Measurements from ENCODE around the gene CRX. TPM values are rescaled to one million over a fixed set of nuclear protein-coding genes. Genes with fewer than 3 reads are reported as not detected.
"Not testable (repeated sequence)": the region's sequence is repeated elsewhere in the genome, so short reads cannot be mapped to it uniquely, and the experiment has no call there.

The CRX gene
- total RNA-seq: not detected

DNA sequence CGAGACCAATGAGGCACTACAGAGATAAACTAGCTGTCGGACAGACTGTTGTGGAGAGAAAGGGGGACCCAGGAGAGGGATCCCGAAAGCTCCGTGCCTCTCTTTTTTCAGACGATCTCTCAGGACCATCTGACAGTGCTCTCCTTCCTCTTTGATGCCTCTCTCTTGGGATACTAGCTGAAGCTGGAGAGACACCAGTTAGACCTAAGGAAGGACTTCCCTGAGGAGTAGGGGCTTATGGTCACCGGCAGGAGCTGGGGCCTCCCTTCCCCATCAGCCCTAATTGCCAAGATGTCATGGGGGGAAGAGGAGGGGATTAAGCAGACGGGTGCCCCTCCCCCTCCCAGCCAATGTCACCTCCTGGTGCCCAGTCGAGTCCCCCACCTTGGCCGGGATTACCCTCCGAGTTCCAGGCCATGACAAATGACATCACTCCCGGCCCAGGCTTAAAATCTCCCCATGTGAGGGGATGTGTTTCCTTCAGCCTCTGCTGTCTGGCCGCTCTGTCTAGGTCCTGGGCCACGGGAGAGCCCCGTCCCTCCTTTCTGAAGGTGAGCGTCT lies at the start of gene CRX:
CRX (plus strand) TSS at position 478 of the 561 bp plus-strand sequence. CDS start 12,507 bp downstream, outside the sequence.
- intact Hi-C loops (cut with DNase I, micrococcal nuclease): no loop called here
- H3K27ac Mint-ChIP-seq: no peak within 1 kb of the TSS
- ATAC-seq: no peak
- no peaks in the 10 kb centered on the region for H3K36me3 Mint-ChIP-seq (ENCODE audit: low read depth)
- H3K9me3 Mint-ChIP-seq (ENCODE audit: low read depth): no peaks in the 10 kb centered on the region
- H3K27me3 Mint-ChIP-seq: peaks cover 38% of the 10 kb centered on the region
- ChIA-PET CTCF (no interaction called here), POLR2A (no interaction called here)
- no peaks in the 10 kb centered on the region for H3K4me1 Mint-ChIP-seq
- H3K4me3 Mint-ChIP-seq: no peak within 1 kb of the TSS
- DNase-seq: no peak

DNA sequence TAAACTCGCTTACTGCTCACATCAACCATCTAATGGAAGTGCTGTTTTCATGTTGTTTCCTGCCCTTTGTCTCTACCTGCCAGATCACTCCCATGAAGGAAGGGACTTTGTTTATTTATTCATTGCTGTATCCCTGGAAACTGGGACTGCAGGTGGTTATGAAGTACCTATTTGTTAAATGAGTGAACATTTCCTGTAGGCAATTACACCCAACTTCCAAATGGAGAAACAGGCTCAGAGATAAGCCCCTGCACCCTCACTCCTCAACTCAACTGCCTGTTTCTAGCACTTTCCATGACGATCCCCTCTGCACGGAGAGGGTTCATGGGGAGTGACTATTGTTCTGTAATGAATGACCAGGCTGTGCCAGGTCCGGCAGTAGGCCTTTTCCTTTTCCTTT lies 45.2 kb upstream of the CRX start:
- intact Hi-C loops (cut with DNase I, micrococcal nuclease): no loop called here
- H3K9me3 Mint-ChIP-seq (ENCODE audit: low read depth): no peaks in the 10 kb centered on the region
- peaks cover 18% of the 10 kb centered on the region for H3K4me1 Mint-ChIP-seq
- H3K4me3 Mint-ChIP-seq: no peak overlapping the region
- ChIA-PET POLR2A (no interaction called here), CTCF (interaction anchor here (0.6 to 3.4 kb wide), 5 partner anchors 10 to 479 kb away, joined by 3 to 18 read pairs (median 3); no protein-coding TSS in a partner anchor)
- no peaks in the 10 kb centered on the region for H3K27me3 Mint-ChIP-seq
- no peak for ATAC-seq
- no peak for DNase-seq
- H3K27ac Mint-ChIP-seq: peak overlapping the region; percentile 0
- H3K36me3 Mint-ChIP-seq (ENCODE audit: low read depth): peaks cover 14% of the 10 kb centered on the region

DNA sequence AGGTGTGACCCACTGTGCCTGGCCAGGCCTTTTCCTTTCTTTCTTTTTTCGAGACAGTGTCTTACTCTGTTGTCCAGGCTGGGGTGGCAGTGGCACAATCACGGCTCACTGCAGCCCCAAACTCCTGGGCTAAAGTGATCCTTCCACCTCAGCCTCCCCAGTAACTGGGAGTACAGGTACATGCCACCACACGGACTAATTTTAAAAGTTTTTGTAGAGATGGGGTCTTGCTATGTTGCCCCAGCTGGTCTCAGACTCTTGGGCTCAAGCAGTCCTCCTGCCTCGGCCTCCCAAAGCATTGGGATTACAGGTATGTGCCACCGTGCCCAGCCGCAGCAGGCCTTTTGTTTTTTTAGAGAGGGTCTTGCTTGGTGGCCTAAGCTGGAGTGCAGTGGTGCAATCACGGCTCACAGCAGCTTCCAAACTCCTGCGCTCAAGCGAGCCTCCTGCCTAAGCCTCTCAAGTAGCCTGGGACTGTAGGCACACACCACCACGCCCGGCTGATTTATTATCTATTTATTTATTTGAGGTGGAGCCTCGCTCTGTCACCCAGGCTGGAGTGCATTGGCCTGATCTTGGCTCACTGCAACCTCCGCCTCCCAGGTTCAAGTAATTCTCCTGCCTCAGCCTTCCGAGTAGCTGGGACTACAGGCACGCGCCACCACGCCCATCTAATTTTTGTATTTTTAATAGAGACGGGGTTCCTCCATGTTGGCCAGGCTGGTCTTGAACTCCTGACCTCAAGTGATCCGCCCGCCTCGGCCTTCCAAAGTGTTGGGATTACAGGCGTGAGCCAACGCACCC lies 44.3 kb upstream of the CRX start:
- not testable (repeated sequence) for H3K9me3 Mint-ChIP-seq (ENCODE audit: low read depth); H3K27ac Mint-ChIP-seq; ATAC-seq; H3K27me3 Mint-ChIP-seq; DNase-seq
- H3K4me1 Mint-ChIP-seq: peaks cover 20% of the 10 kb centered on the region
- peaks cover 19% of the 10 kb centered on the region for H3K36me3 Mint-ChIP-seq (ENCODE audit: low read depth)
- intact Hi-C loops (cut with DNase I, micrococcal nuclease): loop anchor here in 1 of 2 experiments (1.0 kb wide), 3 partner anchors 32 to 503 kb away; partner anchors contain the start of genes INAFM1, NAPA and NOP53
- POLR2A ChIA-PET: interaction anchor here (0.6 kb wide), 1 partner anchor 43 kb away, joined by 4 read pairs; no protein-coding TSS in a partner anchor
- CTCF ChIA-PET: interaction anchor here (0.6 to 3.4 kb wide), 5 partner anchors 11 to 340 kb away, joined by 3 to 18 read pairs (median 3); no protein-coding TSS in a partner anchor
- peak overlapping the region; percentile 95 for H3K4me3 Mint-ChIP-seq

DNA sequence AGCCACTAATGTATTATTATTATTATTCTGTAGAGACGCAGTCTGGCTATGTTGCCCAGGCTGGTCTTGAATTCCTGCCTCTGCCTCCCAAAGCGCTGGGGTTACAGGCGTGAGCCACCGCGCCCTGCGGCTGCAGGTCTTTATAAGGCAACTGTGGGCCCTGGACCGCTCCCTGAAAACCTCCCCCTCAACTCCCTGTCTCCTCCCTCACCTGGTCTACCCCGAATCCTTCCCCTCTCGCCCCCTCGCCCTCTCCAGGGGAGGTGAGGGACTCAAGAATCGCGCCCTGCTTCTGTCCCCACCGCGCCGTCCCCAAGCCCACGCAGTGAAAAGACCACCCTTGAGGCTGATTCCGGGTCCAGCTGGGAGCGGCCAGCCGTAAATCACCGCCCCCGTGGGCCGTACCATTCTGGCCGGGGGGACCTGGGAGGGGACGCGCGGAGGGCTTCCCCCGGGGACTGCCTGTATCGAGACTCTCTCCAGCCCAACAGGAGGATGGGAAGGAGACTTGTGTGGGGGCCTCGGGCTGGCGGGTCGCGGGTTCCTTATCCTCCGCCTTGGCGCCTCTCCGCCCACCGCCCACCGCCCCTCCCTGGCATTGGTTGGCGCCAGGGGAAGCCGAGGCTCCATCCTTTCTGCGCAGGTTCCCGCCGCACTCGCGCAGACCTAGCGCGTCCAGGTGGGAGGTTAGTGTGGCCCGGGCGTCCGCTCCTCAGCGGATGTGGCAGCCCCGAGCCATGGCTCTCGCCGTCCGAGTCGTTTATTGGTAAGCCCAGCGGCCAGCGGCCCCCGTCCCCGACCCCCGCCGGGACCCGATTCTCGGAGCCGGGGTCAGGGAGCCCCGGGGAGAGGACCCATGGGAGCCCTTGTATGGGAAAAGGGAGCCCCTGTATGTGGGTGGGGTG lies 43.4 kb upstream of the CRX start, which contains the start of gene SELENOW:
SELENOW (plus strand) TSS at position 655 of the 905 bp plus-strand sequence; CDS start at position 738, 83 bp downstream.
- ATAC-seq (peak; percentile 92), DNase-seq (peak; percentile 87)
- Mint-ChIP-seq H3K36me3 (ENCODE audit: low read depth) (peaks cover 21% of the 10 kb centered on the region), H3K27ac (peak within 1 kb of the TSS; percentile 92), H3K4me1 (peaks cover 20% of the 10 kb centered on the region), H3K27me3 (no peaks in the 10 kb centered on the region), H3K9me3 (ENCODE audit: low read depth) (no peaks in the 10 kb centered on the region), H3K4me3 (peak within 1 kb of the TSS; percentile 95)
- intact Hi-C loops (cut with DNase I, micrococcal nuclease): loop anchor here in 1 of 2 experiments (1.0 kb wide), 3 partner anchors 33 to 504 kb away; partner anchors contain the start of genes INAFM1, NAPA and NOP53
- CTCF ChIA-PET: interaction anchor here (0.6 to 3.4 kb wide), 5 partner anchors 12 to 341 kb away, joined by 3 to 18 read pairs (median 3); no protein-coding TSS in a partner anchor
- POLR2A ChIA-PET: interaction anchor here (0.5 to 0.6 kb wide), 2 partner anchors 42 to 485 kb away, joined by 4 read pairs; no protein-coding TSS in a partner anchor

DNA sequence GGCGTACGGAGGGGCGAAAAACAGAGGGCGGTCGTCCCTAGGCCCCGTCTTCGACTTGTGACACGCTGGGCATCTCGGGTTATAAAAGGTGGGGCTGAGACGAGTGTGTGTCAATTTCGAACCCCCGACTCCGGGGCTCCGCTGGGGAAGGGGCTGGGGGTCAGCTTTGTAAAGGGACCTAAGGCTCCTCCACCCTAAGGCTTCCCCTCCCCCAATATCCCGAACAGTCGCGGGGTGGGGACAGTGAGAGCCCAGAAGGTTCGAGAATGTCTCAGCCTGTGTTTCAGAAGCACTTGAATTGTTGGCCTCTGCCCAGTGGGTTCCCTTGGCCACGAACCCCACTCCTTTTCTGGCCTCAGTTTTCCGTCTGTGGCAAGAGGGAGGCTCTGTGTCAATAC lies 42.8 kb upstream of the CRX start:
- ChIA-PET POLR2A (interaction anchor here (0.5 to 0.9 kb wide), 3 partner anchors 22 to 486 kb away, joined by 3 to 4 read pairs (median 4); no protein-coding TSS in a partner anchor), CTCF (no interaction called here)
- H3K9me3 Mint-ChIP-seq (ENCODE audit: low read depth): no peaks in the 10 kb centered on the region
- no peaks in the 10 kb centered on the region for H3K27me3 Mint-ChIP-seq
- peak overlapping the region; percentile 92 for H3K27ac Mint-ChIP-seq
- DNase-seq: peak; percentile 34
- ATAC-seq: peak; percentile 14
- H3K36me3 Mint-ChIP-seq (ENCODE audit: low read depth): peaks cover 25% of the 10 kb centered on the region
- peaks cover 20% of the 10 kb centered on the region for H3K4me1 Mint-ChIP-seq
- intact Hi-C loops (cut with DNase I, micrococcal nuclease): loop anchor here in 1 of 2 experiments (1.0 kb wide), 3 partner anchors 34 to 505 kb away; partner anchors contain the start of genes INAFM1, NAPA and NOP53
- peak overlapping the region; percentile 95 for H3K4me3 Mint-ChIP-seq

DNA sequence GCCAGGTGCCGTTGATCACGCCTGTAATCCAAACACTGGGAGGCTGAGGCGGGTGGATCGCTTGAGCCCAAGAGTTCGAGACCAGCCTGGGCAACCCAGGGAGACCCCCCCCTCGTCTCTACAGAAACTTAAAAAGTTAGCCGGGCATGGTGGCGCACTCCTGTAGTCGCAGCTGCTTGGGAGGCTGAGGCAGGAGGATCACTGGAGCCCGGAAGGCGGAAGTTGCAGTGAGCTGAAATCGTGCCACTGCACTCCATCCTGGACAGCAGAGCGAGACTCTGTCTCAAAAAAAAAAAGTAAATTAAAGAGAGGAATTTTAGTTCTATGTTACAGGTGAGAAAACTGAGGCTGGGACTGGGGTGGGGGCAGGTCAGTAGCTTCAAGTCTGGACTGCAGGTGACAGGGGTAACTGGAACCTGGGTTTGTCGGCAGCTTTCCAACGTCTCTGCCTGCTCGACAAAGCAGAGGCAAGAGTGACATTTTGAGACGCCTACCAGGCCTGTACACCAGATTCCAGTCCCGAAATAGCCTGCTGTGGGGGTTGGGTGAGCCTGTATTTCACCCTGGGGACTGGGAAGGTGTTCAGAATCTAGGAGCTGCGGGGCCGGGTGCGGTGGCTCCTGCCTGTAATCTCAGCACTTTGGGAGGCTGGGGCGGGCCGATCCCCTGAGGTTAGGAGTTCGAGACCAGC lies 42.1 kb upstream of the CRX start:
- ATAC-seq (no peak), DNase-seq (peak; percentile 18)
- H3K9me3 Mint-ChIP-seq (ENCODE audit: low read depth): no peaks in the 10 kb centered on the region
- POLR2A ChIA-PET: interaction anchor here (0.7 to 1.3 kb wide), 3 partner anchors 20 to 24 kb away, joined by 3 to 11 read pairs (median 4); no protein-coding TSS in a partner anchor
- peak overlapping the region; percentile 92 for H3K27ac Mint-ChIP-seq
- CTCF ChIA-PET: interaction anchor here (0.5 kb wide), 1 partner anchor 13 kb away, joined by 3 read pairs; no protein-coding TSS in a partner anchor
- H3K4me1 Mint-ChIP-seq: peaks cover 20% of the 10 kb centered on the region
- H3K36me3 Mint-ChIP-seq (ENCODE audit: low read depth): peaks cover 33% of the 10 kb centered on the region
- intact Hi-C loops (cut with DNase I, micrococcal nuclease): no loop called here
- H3K4me3 Mint-ChIP-seq: peak overlapping the region; percentile 95
- H3K27me3 Mint-ChIP-seq: no peaks in the 10 kb centered on the region

DNA sequence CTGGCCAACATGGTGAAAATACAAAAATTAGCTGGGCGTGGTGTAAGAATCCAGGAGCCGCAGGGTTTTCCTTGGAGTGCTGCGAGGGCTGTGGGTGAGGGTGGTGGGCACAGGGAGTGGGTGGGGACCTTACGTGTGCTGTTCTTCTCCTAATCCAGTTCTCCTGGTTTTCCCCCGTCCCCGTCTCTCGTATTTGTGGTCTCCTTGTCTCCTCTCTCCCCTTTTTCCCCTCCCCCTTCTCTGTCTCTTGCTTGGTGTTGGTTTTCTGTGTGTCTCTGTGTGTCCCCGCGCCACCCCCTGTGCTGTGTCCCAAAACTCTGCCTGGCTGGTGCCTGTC lies 41.6 kb upstream of the CRX start:
- Mint-ChIP-seq H3K27me3 (no peaks in the 10 kb centered on the region), H3K4me1 (peaks cover 20% of the 10 kb centered on the region), H3K4me3 (peak overlapping the region; percentile 95), H3K27ac (peak overlapping the region; percentile 67), H3K36me3 (ENCODE audit: low read depth) (peaks cover 33% of the 10 kb centered on the region), H3K9me3 (ENCODE audit: low read depth) (no peaks in the 10 kb centered on the region)
- DNase-seq: no peak
- POLR2A ChIA-PET: interaction anchor here (1.3 kb wide), 1 partner anchor 21 kb away, joined by 11 read pairs; no protein-coding TSS in a partner anchor
- CTCF ChIA-PET: interaction anchor here (0.5 kb wide), 1 partner anchor 13 kb away, joined by 3 read pairs; no protein-coding TSS in a partner anchor
- no peak for ATAC-seq
- intact Hi-C loops (cut with DNase I, micrococcal nuclease): no loop called here

DNA sequence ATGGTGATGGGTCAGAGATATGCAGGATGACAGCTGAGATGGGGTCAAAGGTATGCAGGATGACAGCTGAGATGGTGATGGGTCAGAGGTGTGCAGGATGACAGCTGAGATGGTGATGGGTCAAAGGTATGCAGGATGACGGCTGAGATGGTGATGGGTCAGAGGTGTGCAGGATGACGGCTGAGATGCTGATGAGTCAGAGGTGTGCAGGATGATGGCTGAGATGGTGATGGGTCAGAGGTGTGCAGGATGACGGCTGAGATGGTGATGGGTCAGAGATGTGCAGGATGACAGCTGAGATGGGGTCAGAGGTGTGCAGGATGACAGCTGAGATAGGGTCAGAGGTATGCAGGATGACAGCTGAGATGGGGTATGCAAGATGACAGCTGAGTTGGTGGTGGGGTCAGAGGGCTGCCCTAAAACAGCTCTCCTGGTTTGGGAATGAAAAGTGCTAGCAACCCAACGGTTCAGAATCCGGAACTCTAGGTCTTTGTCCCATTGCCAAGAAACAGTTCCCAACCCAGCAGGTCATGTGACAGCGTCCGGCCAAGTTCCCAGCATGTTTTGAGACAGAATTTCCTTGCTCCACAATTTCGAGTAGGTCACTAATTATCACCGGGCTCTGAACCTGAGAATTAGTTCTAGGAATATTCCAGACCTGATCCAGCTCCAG lies 40.0 kb upstream of the CRX start:
- Mint-ChIP-seq H3K4me3 (no peak overlapping the region), H3K36me3 (ENCODE audit: low read depth) (peaks cover 38% of the 10 kb centered on the region), H3K27ac (no peak overlapping the region), H3K4me1 (peaks cover 20% of the 10 kb centered on the region), H3K9me3 (ENCODE audit: low read depth) (no peaks in the 10 kb centered on the region), H3K27me3 (no peaks in the 10 kb centered on the region)
- intact Hi-C loops (cut with DNase I, micrococcal nuclease): no loop called here
- DNase-seq (no peak), ATAC-seq (no peak)
- POLR2A ChIA-PET: no interaction called here
- CTCF ChIA-PET: interaction anchor here (0.8 to 1.5 kb wide), 3 partner anchors 9 to 87 kb away, joined by 3 read pairs; no protein-coding TSS in a partner anchor

DNA sequence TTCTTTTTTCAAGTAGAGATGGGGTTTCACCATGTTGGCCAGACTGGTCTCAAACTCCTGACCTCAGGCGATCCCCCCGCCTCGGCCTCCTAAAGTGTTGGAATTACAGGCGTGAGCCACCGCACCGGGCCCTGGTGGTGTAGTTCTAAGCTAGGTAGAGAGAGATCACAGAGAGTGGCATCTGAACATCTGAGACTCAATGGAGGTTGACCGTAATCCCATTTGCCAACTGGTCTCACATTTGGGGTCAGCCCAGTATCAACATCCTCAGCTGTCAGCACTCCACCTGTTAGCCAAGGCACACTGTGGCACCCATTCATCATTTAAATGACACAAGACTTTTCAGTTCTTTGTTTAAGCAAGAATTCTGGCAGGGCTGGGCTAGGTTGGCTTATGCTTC lies 35.2 kb upstream of the CRX start:
- POLR2A ChIA-PET: no interaction called here
- intact Hi-C loops (cut with DNase I, micrococcal nuclease): loop anchor here in 1 of 2 experiments (5.0 kb wide), 1 partner anchor 74 kb away; the partner anchor contains the start of gene EHD2
- H3K27ac Mint-ChIP-seq: no peak overlapping the region
- H3K4me3 Mint-ChIP-seq: no peak overlapping the region
- H3K27me3 Mint-ChIP-seq: no peaks in the 10 kb centered on the region
- no peaks in the 10 kb centered on the region for H3K9me3 Mint-ChIP-seq (ENCODE audit: low read depth)
- H3K36me3 Mint-ChIP-seq (ENCODE audit: low read depth): peaks cover 24% of the 10 kb centered on the region
- H3K4me1 Mint-ChIP-seq: peaks cover 2% of the 10 kb centered on the region
- ATAC-seq (no peak), DNase-seq (no peak)
- CTCF ChIA-PET: interaction anchor here (1.0 kb wide), 1 partner anchor 18 kb away, joined by 5 read pairs; no protein-coding TSS in a partner anchor

Measured in activated CD4-positive, alpha-beta T cell treated with anti-CD3 and anti-CD28 coated beads for 36 hours (primary cell).